Medulla oblongata (tissue), 1 donor: ENCODE results near the gene EFNA5.
A peak's percentile ranks its signal among the peaks of the same experiment; 100 is the strongest.
"Not testable (repeated sequence)": the region's sequence is repeated elsewhere in the genome, so short reads cannot be mapped to it uniquely, and the experiment has no call there.

ENCODE experiments used
- DNase-seq: peaks from one replicate; pipeline ENCODE4 v3.0.0-alpha.2; 2015; ENCODE audit errors: extremely low spot score

EFNA5 gene

DNA sequence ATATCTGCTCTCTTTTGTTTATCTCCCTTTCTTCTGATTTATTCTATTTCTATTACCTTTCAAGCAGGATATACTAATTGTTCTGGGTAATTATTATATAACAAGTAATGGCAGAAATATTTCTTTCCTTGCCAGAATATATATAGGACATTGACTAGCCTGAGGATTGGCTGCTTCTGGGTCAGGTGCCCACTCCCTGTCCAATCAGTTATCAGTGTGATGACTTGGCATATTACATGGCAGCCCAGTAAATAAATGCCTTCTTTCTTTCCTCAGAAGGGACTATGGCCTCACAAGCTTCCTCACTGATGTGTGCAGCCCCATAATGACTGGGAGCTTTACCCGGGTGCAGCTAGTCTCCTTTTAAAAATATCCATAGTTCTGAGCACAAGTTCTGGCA lies 301.1 kb downstream of the EFNA5 start:
- no peak for DNase-seq

- DNase-seq, result no peak
Observed at GRCh38 chr5:107368615-107369014, 302.1 kb downstream of the EFNA5 start.

DNA sequence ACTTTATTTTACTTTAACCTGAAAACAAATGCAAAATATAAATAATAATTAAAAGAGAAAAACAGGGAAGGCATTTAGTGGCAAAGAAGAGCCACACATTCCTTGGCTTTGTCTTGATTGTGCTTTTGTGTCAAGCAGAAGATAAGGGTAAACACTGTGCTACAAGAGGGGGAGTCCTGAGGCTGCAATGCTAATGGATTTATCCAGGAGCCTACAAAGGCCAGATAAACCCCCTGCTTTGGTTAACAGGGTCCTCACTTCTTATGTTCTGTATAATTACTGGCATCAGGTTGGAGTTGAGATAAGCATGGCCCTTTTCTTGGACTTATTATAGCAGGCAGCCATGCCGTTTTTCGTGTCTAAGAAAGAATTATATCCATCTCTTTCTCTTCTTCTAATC lies 302.8 kb downstream of the EFNA5 start:
- no peak for DNase-seq

DNA sequence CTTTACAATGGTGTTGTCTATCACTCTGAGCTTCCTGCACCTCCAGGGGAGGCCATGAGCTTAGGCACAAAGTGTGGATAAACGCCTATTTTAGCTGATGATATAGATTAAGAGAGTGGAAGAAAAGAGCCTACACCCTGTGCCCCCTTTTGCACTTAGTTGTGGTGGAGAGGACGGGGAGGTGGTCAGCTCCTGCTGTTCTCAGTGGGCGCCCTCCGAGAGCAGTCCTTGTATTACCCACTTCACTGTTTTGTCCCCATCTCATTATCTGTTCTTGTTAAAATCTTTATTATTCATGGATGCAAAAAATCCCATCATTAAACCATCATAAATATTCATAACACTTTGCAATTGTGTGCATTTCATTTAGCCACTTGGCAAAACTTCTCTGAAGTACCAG lies 303.3 kb downstream of the EFNA5 start:
- DNase-seq, result no peak

GRCh38 chr5:107365320-107366109 lies 305.2 kb downstream of the EFNA5 start:
- DNase-seq, result peak; percentile 24

DNA sequence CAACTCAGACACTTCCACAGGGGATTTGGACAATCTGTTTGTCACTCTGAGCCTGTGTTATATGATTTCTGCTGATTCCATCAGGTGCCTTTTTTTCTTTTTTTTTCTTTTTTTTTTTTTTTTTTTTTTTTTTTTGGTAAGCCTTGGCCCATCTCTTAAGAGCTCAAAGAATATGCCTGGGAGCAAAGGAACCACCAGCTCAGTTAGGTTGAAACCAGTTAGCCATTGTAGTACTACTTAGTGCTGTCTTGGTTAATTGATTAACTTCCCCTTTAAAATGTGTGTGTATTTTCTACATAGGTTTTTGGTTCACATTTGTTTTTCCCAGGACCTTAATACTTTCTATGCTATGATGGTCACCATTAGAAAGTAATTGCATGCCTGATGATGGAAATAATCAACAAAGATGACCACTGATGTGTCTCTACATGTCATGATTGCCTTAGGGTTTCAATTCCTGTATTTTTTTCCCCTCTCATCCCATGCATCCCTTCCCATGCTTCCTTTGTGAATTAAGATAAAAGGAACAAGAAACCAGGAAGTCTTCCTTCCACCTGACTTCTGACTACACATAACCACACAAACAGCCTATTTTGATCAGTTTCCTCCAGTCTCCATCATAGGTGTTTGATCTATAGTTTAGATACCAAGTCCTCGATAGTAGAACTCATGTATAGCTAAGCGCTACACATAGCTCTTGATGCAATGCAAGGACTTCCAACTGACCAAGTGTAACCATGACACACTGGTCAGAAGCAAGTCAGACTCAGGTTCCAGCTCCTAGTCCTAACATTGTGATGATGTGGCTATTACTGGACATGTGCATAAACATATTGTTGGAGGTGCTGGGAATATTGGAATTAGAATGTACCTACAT lies 306.1 kb downstream of the EFNA5 start:
- DNase-seq, result no peak

GRCh38 chr5:107363768-107364167 lies 307.0 kb downstream of the EFNA5 start:
- no peak for DNase-seq

GRCh38 chr5:107361945-107362344 lies 308.8 kb downstream of the EFNA5 start:
- DNase-seq, result no peak

DNA sequence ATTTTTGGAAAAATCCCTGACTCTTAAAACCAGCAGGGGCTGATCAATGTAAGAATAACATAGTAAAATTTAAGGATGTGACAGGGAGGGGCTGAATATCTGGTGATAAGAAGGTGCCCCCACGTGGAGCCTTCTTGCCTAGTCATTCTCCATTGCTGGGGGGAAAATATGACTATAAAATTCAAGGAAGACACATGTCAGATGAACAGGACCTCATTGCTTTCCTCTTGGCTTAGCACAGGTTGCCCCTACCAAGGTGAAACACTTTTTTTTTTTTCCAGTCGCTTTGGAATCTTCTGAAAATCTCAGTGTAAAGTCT lies 310.9 kb downstream of the EFNA5 start:
- DNase-seq, result no peak

DNA sequence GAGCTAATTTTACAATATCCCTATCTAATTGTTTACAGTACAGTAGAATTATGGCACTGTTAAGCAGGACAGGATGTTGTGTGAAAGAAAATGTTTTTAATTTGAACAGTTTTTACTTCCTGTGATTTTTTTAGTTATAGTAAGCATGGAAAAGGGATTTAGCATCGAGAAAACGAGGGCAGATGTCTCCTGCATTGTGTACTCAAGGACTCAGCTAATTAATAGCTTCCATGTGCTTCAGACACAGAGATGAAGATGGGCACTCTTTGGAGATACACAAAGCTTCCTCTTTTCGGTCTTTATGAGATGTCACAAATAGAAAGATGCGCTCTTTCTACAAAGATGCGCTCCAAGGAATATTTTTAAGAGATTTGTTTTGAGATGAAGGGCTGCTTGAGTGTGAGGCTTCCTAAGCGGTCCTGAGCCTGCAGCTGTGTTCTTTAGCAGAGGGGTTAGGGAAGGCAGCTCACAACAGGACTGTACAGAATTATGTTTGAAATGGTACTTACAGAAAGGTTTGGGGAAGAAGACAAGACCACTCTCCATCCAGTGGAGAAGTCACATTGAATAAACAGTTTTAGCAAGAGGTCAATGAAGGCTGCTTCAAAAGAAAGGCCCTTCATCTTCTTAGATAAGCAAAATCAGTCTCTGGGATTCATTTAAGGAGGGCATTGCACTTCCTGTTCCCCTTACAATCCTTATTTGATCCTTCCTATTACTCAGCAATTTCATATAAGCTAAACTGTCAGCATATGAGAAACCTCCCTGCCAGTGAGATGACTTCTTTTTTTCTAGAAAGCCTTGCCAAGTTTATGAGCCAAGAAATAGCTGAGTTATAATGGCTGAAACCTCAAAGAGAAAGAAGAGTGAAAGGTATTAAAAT lies 311.5 kb downstream of the EFNA5 start:
- DNase-seq, result no peak

- no peak for DNase-seq
Observed at GRCh38 chr5:107356891-107357290, 313.8 kb downstream of the EFNA5 start.

DNA sequence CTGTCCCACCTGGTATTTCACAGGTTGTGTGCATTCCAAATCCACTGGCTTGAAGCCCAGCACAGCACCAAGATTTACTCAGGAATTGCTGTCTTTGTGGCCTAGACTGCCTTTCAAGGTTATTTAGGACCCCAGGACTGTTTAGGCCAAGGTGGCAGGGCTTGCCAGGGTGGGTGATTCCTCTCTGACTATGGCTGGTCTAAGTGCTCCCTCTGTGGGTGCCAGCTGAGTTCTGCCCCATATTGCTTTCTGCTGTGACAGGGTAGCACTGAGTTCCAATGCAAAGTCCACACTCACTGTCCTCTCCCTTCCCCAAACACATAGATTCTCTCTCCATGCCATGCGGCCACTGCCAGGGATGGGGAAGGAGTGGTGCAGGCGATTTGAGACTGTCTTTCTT lies 318.2 kb downstream of the EFNA5 start:
- DNase-seq, result no peak

- DNase-seq, result not testable (repeated sequence)
Observed at GRCh38 chr5:107346580-107346979, 324.2 kb downstream of the EFNA5 start.

- no peak for DNase-seq
Observed at GRCh38 chr5:107342371-107342770, 328.4 kb downstream of the EFNA5 start.

DNA sequence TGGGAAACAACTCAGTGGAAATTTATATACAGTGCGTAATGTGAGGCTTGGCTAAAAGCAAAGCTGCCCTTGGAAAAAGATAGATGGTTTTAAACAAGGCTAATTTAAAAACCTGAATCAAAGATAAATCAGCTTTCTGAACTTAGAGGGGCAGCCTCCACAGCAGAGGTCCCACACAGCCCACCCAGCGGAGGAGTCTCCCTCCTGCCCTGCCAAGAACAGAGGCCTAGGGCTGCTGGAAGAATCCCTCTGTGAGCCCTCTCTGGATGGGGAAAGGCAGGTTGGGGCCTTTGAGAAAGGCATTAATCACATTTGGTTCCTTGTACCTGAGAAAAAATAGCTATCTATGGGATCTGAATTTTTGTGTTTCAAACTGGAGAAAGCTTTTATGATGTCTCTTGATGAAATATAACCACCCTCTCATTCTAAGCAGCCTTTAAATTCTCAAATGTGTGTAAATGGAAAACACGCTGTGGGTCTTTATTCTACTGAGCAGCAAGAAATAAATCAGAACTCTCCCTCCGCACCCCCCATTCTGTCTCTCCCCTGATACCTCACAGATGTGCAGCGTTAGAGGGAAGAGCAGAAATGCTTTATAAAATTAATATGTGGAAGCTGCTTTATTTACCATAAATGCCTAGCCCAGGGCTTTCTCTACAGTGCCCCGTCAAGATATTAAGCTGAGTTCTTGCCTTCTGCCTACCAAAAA lies 329.2 kb downstream of the EFNA5 start:
- no peak for DNase-seq

- DNase-seq, result no peak
Observed at GRCh38 chr5:107340631-107341030, 330.1 kb downstream of the EFNA5 start.

- no peak for DNase-seq
Observed at GRCh38 chr5:107338335-107338734, 332.4 kb downstream of the EFNA5 start.

DNA sequence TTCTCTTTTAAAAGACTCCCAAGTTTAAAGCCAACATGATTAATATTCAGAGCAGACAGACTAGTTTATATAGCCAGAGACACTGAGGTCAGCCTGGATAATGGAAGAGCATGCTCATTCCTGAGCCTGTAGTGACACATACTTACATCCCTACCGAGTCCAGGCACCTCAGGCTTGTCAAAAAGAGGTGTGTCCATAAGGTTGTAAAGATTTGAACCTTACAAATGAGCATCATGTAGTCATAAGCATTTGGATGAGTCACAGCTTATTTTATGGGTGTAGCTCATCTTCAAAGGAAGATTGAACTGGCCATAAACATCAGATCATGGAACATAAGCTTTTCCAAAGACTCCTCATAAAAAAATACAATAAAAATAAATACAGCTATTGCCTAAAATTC lies 333.5 kb downstream of the EFNA5 start:
- DNase-seq, result no peak

- no peak for DNase-seq
Observed at GRCh38 chr5:107331882-107332281, 338.9 kb downstream of the EFNA5 start.

- no peak for DNase-seq
Observed at GRCh38 chr5:107331312-107331711, 339.4 kb downstream of the EFNA5 start.

DNA sequence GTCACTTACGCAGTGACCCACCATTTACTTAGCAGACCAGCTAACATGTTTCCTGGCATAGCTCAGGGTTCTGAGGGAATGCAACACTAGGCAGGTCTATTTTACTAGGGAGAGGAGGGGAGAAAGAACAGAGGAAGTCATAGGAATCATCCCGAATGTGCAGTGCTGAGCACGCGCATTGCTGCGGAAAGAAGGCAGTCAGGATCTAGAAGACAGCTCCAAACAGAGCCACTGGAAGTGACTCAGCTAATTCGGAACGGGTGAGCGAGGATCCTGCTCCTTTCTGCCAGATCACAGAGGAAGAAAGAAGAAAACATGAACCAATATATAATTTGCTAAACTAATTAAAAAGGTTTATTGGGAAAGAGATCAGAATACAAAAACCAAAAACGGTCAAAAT lies 339.8 kb downstream of the EFNA5 start:
- no peak for DNase-seq

DNA sequence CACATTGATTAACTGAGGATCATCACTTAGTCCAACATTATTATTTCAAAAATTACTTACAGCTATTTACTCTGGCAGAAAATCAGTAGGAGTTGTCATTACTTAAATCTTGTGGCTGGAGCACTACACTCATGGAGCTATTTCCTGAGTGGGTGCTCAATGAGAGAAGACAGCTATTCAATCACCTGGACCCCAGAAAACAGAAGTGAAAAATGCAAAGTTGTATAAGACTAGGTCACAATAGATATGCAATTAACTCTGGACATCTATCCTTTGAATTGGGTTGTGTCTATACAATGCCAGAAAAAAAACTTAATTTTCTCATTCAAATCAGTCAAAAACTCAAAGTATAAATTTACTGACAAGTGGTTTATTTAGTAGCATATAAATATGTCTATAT lies 340.9 kb downstream of the EFNA5 start:
- DNase-seq, result no peak
